Measurements from ENCODE around the gene CCDC174.
"Not testable (repeated sequence)": the region's sequence is repeated elsewhere in the genome, so short reads cannot be mapped to it uniquely, and the experiment has no call there.

Gene CCDC174

DNA sequence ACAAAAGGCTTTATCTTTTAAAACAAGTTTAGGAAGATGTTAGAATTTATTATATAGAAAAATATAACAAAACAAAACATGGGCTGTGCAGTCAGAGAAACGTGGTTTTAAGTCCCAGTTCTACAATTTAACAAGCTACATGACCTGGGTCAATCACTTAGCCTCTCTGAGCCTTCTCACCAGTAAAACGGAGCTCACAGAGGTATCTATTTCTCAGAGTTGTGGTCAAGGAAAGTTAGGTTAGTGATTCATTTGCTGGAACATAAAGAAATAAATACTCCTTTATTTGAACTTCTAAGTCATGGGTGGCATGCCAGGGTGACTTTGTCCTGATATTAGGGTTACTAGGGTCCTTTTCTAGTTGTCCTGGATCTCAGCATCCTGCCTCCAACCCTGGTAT, 10.8 kb upstream of the CCDC174 start:
- Histone ChIP-seq H3K9ac (ENCODE audit: low read length) (no peak overlapping the region), H3K4me1 (ENCODE audit: control insufficient read depth, insufficient read depth, low read length) (no peaks in the 10 kb centered on the region), H3K4me3 (ENCODE audit: low read length) (no peak overlapping the region), H3K9me3 (ENCODE audit: control insufficient read depth, low read length) (no peaks in the 10 kb centered on the region), H3K36me3 (ENCODE audit: control insufficient read depth, insufficient read depth, low read length, severe bottlenecking) (no peaks in the 10 kb centered on the region), H3K27me3 (replicated peaks; ENCODE audit: control insufficient read depth, insufficient read depth, low read length) (peaks cover 25% of the 10 kb centered on the region)
- no peak for DNase-seq (ENCODE audit: low read depth)

- H3K9me3 ChIP-seq (ENCODE audit: control insufficient read depth, low read length): no peaks in the 10 kb centered on the region
- no peak for DNase-seq (ENCODE audit: low read depth)
These were observed 10.2 kb upstream of the CCDC174 start for GRCh38 chr3:14641346-14641745.

DNA sequence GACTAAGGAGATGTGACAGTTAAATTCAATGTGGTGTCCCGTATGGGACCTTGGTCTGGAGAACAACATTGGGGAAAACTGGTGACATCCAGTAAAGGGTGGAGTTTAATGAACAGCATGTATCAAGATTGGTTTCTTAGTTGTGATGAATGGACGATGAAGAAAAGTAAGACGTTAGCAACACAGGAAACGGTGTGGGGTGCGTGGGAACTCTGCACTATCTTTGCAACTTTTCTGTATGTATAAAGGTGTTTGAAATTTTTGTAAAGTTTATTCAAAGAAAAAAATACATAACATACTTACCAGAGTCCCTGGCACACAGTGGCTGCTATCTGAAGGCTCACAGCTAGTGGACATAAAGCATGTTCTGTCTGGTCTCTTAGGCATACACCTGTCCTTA, 6.1 kb upstream of the CCDC174 start:
- Histone ChIP-seq H3K4me3 (ENCODE audit: low read length) (no peak overlapping the region), H3K9ac (ENCODE audit: low read length) (no peak overlapping the region), H3K4me1 (ENCODE audit: control insufficient read depth, insufficient read depth, low read length) (peaks cover 3% of the 10 kb centered on the region), H3K27me3 (replicated peaks; ENCODE audit: control insufficient read depth, insufficient read depth, low read length) (peaks cover 25% of the 10 kb centered on the region), H3K9me3 (ENCODE audit: control insufficient read depth, low read length) (no peaks in the 10 kb centered on the region), H3K36me3 (ENCODE audit: control insufficient read depth, insufficient read depth, low read length, severe bottlenecking) (no peaks in the 10 kb centered on the region)
- no peak for DNase-seq (ENCODE audit: low read depth)

More at GRCh38 chr3:14641346-14641745, 10.2 kb upstream of the CCDC174 start:
- Histone ChIP-seq H3K4me3 (ENCODE audit: low read length) (no peak overlapping the region), H3K9ac (ENCODE audit: low read length) (no peak overlapping the region), H3K36me3 (ENCODE audit: control insufficient read depth, insufficient read depth, low read length, severe bottlenecking) (no peaks in the 10 kb centered on the region), H3K27me3 (replicated peaks; ENCODE audit: control insufficient read depth, insufficient read depth, low read length) (peaks cover 25% of the 10 kb centered on the region), H3K4me1 (ENCODE audit: control insufficient read depth, insufficient read depth, low read length) (no peaks in the 10 kb centered on the region)

GRCh38 chr3:14646131-14646573, 5.4 kb upstream of the CCDC174 start:
- no peak for DNase-seq (ENCODE audit: low read depth)
- Histone ChIP-seq H3K9me3 (ENCODE audit: control insufficient read depth, low read length) (no peaks in the 10 kb centered on the region), H3K4me3 (ENCODE audit: low read length) (no peak overlapping the region), H3K9ac (ENCODE audit: low read length) (no peak overlapping the region), H3K36me3 (ENCODE audit: control insufficient read depth, insufficient read depth, low read length, severe bottlenecking) (no peaks in the 10 kb centered on the region), H3K4me1 (ENCODE audit: control insufficient read depth, insufficient read depth, low read length) (peaks cover 3% of the 10 kb centered on the region), H3K27me3 (replicated peaks; ENCODE audit: control insufficient read depth, insufficient read depth, low read length) (peaks cover 23% of the 10 kb centered on the region)

DNA sequence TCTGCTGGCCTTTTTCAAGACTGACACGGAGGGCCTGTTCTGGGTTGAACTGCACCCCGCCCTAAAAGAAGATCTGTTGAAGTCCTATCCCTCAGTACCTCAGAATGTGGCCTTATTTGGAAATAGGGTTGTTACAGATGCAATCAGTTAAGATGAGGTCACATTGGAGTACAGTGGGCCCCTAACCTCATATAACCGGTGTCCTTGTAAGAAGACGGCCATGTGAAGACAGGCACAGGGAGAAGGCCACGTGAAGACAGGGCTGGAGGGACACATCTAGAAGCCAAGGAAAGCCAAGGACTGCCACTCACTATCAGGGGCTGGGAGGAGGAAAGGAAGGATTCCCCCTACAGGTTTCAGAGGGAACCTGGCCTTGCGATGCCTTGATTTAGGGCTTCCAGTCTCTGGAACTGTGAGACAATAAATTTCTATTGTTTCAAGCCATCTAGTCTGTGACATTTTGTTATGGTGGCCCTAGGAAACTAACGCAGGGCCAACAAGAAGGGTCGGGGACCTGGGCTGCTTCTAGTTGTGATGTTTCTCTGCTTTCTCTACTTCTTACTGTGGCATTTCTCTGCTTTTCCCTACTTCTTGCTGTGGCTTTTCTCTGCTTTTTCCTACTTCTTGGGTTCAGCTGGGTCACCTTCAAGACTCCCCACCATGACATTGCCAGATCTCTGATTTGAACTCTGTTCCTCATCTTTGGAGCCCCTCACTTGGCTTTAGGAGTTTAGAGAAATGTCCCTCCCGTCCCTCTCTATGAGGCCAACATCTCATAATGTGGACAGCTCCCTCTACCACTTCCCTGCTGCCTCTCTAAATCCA, 4.8 kb upstream of the CCDC174 start:
- no peak for DNase-seq (ENCODE audit: low read depth)
- H3K4me1 ChIP-seq (ENCODE audit: control insufficient read depth, insufficient read depth, low read length): peaks cover 3% of the 10 kb centered on the region
- no peaks in the 10 kb centered on the region for H3K9me3 ChIP-seq (ENCODE audit: control insufficient read depth, low read length)
- no peaks in the 10 kb centered on the region for H3K36me3 ChIP-seq (ENCODE audit: control insufficient read depth, insufficient read depth, low read length, severe bottlenecking)
- H3K27me3 ChIP-seq (replicated peaks; ENCODE audit: control insufficient read depth, insufficient read depth, low read length): peaks cover 16% of the 10 kb centered on the region
- H3K4me3 ChIP-seq (ENCODE audit: low read length): no peak overlapping the region
- H3K9ac ChIP-seq (ENCODE audit: low read length): no peak overlapping the region

DNA sequence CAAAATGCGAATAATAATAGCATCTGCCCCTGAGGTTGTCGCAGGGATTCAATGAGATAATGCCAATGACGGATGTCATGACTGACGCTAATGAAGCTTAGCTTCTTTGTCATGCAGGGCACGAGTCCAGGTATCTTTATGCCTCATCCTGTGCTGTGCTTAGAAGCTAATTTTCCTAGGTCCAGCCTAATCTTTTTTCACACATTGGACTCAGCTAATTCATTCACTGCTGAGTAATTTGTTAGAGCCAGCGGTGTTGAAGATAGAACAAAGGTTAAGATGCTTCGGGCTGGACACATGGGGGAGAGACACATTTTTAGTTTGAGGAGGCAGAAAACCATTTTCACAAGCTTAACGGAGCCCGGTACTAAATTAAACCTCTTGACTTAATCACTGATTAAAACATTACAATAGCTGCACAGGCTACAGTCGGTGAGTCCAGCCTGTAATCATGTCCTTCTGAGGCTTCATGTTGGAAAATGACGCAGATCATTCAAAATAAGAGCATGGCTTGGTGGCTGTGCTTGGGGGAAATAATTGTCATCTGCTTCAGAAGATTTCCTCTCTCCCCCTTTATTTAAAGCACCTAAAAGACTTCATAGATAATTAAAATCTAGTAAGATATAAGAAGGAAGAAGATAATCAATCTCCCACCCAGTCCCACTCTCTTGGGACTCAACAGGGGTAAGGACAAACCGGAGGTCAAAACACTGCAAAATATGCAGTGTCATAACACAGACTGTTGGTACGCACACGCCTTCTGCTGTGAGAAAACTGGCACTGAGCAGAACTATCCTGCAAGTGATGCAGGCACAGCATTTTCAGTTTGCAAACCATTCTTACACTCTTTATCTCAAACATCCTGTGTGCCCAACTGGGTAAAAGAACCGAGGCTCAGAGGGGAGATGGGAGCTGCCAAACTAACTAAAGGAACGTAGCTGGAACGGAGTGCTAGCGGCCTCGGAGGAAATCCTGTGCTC, 3.3 kb upstream of the CCDC174 start:
- Histone ChIP-seq H3K9me3 (ENCODE audit: control insufficient read depth, low read length) (no peaks in the 10 kb centered on the region), H3K4me1 (ENCODE audit: control insufficient read depth, insufficient read depth, low read length) (peaks cover 10% of the 10 kb centered on the region), H3K4me3 (ENCODE audit: low read length) (no peak overlapping the region), H3K27me3 (replicated peaks; ENCODE audit: control insufficient read depth, insufficient read depth, low read length) (peaks cover 3% of the 10 kb centered on the region), H3K9ac (ENCODE audit: low read length) (no peak overlapping the region), H3K36me3 (ENCODE audit: control insufficient read depth, insufficient read depth, low read length, severe bottlenecking) (no peaks in the 10 kb centered on the region)
- no peak for DNase-seq (ENCODE audit: low read depth)

DNA sequence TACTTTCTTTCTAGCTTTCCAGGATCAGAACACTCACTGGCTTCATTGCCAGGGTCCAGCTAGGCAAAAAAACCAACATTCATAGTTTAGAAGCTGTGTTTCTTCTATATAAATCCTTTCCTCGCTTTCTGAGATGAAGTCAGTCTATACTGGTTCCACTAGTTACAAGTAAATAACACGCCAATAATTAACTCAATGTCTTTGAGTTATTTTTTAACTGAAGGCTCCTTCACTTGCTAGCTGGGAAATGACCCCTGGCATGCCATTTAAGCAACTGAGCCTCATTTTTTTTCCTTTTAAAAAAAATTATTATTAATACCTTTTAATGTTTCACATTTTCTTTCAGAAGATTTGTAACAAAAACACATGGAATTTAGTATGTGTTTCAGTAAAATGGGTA, 2.1 kb upstream of the CCDC174 start:
- no peak overlapping the region for H3K9ac ChIP-seq (ENCODE audit: low read length)
- H3K4me1 ChIP-seq (ENCODE audit: control insufficient read depth, insufficient read depth, low read length): peaks cover 19% of the 10 kb centered on the region
- H3K4me3 ChIP-seq (ENCODE audit: low read length): no peak overlapping the region
- H3K36me3 ChIP-seq (ENCODE audit: control insufficient read depth, insufficient read depth, low read length, severe bottlenecking): peaks cover 4% of the 10 kb centered on the region
- H3K27me3 ChIP-seq (replicated peaks; ENCODE audit: control insufficient read depth, insufficient read depth, low read length): no peaks in the 10 kb centered on the region
- DNase-seq (ENCODE audit: low read depth): no peak
- H3K9me3 ChIP-seq (ENCODE audit: control insufficient read depth, low read length): no peaks in the 10 kb centered on the region

DNA sequence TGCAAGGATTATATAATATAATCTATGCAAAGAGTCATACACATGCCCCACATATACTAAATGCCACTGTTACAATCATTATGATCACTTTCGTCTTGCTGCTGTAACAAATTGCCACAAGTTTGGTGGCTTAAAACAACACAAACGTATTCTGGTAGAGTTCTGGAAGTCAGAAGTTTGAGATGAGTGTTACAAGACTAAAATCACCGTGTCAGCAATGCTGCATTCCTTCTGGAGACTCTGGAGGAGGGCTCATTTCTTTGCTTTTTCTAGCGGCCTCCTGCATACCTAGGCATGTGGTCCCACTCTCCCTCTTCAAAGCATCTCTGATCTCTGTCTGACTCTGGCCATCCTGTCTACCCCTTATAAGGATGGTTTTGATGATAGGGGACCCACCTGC, 1.4 kb upstream of the CCDC174 start:
- no peak for DNase-seq (ENCODE audit: low read depth)
- Histone ChIP-seq H3K27me3 (replicated peaks; ENCODE audit: control insufficient read depth, insufficient read depth, low read length) (no peaks in the 10 kb centered on the region), H3K9ac (ENCODE audit: low read length) (no peak overlapping the region), H3K4me3 (ENCODE audit: low read length) (no peak overlapping the region), H3K9me3 (ENCODE audit: control insufficient read depth, low read length) (no peaks in the 10 kb centered on the region), H3K36me3 (ENCODE audit: control insufficient read depth, insufficient read depth, low read length, severe bottlenecking) (peaks cover 11% of the 10 kb centered on the region), H3K4me1 (ENCODE audit: control insufficient read depth, insufficient read depth, low read length) (peaks cover 19% of the 10 kb centered on the region)

DNA sequence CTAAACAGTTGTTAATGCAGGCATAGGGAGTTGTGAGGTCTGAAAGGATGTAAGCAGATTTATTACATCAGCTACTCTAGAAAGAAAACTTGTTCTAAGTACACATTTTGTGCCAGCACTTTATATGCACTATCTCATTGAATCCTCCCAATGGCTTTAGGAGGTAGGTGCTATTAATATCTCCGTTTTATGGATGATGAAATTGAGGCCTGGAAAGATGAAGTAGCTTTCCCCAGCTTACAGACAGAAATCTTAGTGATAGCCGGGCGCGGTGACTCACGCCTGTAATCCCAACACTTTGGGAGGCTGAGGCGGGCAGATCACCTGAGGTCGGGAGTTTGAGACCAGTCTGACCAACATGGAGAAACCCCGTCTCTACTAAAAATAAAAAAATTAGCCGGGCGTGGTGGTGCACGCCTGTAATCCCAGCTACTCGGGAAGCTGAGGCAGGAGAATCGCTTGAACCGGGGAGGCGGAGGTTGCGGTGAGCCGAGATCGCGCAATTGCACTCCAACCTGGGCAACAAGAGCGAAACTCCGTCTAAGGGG, 872 bp downstream of the CCDC174 start:
- DNase-seq (ENCODE audit: low read depth); H3K27me3 ChIP-seq (replicated peaks; ENCODE audit: control insufficient read depth, insufficient read depth, low read length); H3K9me3 ChIP-seq (ENCODE audit: control insufficient read depth, low read length): not testable (repeated sequence)
- Histone ChIP-seq H3K4me3 (ENCODE audit: low read length) (peak overlapping the region; percentile 82), H3K36me3 (ENCODE audit: control insufficient read depth, insufficient read depth, low read length, severe bottlenecking) (peaks cover 34% of the 10 kb centered on the region), H3K9ac (ENCODE audit: low read length) (peak overlapping the region; percentile 87), H3K4me1 (ENCODE audit: control insufficient read depth, insufficient read depth, low read length) (peaks cover 19% of the 10 kb centered on the region)

- no peaks in the 10 kb centered on the region for H3K9me3 ChIP-seq (ENCODE audit: control insufficient read depth, low read length)
- H3K4me1 ChIP-seq (ENCODE audit: control insufficient read depth, insufficient read depth, low read length): peaks cover 16% of the 10 kb centered on the region
- H3K4me3 ChIP-seq (ENCODE audit: low read length): no peak overlapping the region
- no peak overlapping the region for H3K9ac ChIP-seq (ENCODE audit: low read length)
- DNase-seq (ENCODE audit: low read depth): no peak
- H3K27me3 ChIP-seq (replicated peaks; ENCODE audit: control insufficient read depth, insufficient read depth, low read length): no peaks in the 10 kb centered on the region
- peaks cover 84% of the 10 kb centered on the region for H3K36me3 ChIP-seq (ENCODE audit: control insufficient read depth, insufficient read depth, low read length, severe bottlenecking)
These were observed 6.0 kb downstream of the CCDC174 start for GRCh38 chr3:14657579-14657978.

DNA sequence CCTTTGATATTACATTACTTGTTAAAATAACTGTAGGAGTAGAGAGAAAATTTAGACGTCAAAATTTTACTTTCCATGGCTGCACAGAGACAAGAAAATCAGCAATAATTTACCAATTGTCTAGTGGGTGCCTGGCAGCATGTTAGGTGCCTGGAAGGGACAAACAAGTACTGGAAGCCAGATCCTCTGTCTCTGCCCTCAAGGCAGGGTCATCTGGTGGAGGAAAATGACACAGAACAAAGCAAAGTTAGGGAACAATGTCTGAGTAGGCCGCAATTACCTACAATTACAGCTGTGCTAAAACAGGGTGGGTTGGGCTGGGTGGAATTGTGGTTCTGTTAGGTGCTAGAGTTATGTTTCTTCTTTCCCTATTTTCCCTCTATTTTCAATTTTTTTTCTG, 7.4 kb downstream of the CCDC174 start:
- H3K36me3 ChIP-seq (ENCODE audit: control insufficient read depth, insufficient read depth, low read length, severe bottlenecking): peaks cover 98% of the 10 kb centered on the region
- H3K4me3 ChIP-seq (ENCODE audit: low read length): no peak overlapping the region
- no peak for DNase-seq (ENCODE audit: low read depth)
- peaks cover 2% of the 10 kb centered on the region for H3K4me1 ChIP-seq (ENCODE audit: control insufficient read depth, insufficient read depth, low read length)
- H3K9ac ChIP-seq (ENCODE audit: low read length): no peak overlapping the region
- no peaks in the 10 kb centered on the region for H3K9me3 ChIP-seq (ENCODE audit: control insufficient read depth, low read length)
- no peaks in the 10 kb centered on the region for H3K27me3 ChIP-seq (replicated peaks; ENCODE audit: control insufficient read depth, insufficient read depth, low read length)
